GM12878 (cell line): ENCODE measurements around the gene RAP1GAP2.

Experiments used
- CTCF ChIP-seq, 3 experiments: IDR thresholded peaks in 2 of 3; conservative IDR thresholded peaks in 1 of 3; 2 replicates each; pipeline ENCODE4 v1.5.1; 2011; ENCODE audit warnings: low read depth in 3 of 3, low read length in 3 of 3, mild to moderate bottlenecking in 3 of 3, control low read depth in 2 of 3, moderate library complexity in 2 of 3, inconsistent platforms in 1 of 3, mixed read lengths in 1 of 3; ENCODE audit not compliant: control insufficient read depth in 2 of 3, insufficient read depth in 1 of 3; ENCODE audit errors: extremely low read depth in 1 of 3
- E4F1 ChIP-seq: fragments of 450-650 bp; IDR thresholded peaks from 2 replicates; pipeline ENCODE4 v1.6.1; 2018; ENCODE audit warnings: borderline replicate concordance, mild to moderate bottlenecking; ENCODE audit not compliant: partially characterized antibody
- ELK1 ChIP-seq: IDR thresholded peaks from 2 replicates; pipeline ENCODE4 v1.6.1; 2012; ENCODE audit warnings: low read depth, low read length, improper control_type of control experiment
- EP300 ChIP-seq, 2 experiments: fragments of 150-350 bp in 1 of 2; IDR thresholded peaks; 2 replicates each; pipeline ENCODE4 v1.6.1; 2011 to 2012; ENCODE audit warnings: low read depth in 2 of 2, low read length in 2 of 2, borderline replicate concordance in 1 of 2, improper control_type of control experiment in 1 of 2, inconsistent platforms in 1 of 2; ENCODE audit not compliant: control insufficient read depth in 1 of 2
- FOS ChIP-seq: IDR thresholded peaks from 3 replicates; pipeline ENCODE4 v1.6.1; 2011; ENCODE audit warnings: borderline replicate concordance; ENCODE audit not compliant: insufficient read length; ENCODE audit errors: extremely low read depth
- GATAD2B ChIP-seq: fragments of 450-650 bp; conservative IDR thresholded peaks from 2 replicates; pipeline ENCODE4 v1.6.1; 2017; ENCODE audit warnings: low read depth, mild to moderate bottlenecking, moderate library complexity
- MTA3 ChIP-seq: IDR thresholded peaks from 2 replicates; pipeline ENCODE4 v1.6.1; 2012; ENCODE audit warnings: low read length, inconsistent platforms, borderline replicate concordance
- NBN ChIP-seq: fragments of 450-650 bp; IDR thresholded peaks from 2 replicates; pipeline ENCODE4 v1.6.1; 2016
- POLR2A ChIP-seq: IDR thresholded peaks from 2 replicates; pipeline ENCODE4 v1.6.1; 2011; ENCODE audit warnings: low read depth, mild to moderate bottlenecking, low read length
- RB1 ChIP-seq: fragments of 450-650 bp; formaldehyde crosslinking; IDR thresholded peaks from 2 replicates; pipeline ENCODE4 v1.6.1; 2017; ENCODE audit warnings: mild to moderate bottlenecking, borderline replicate concordance
- SIN3A ChIP-seq: IDR thresholded peaks from 2 replicates; pipeline ENCODE4 v1.6.1; 2012; ENCODE audit warnings: low read depth, low read length, improper control_type of control experiment
- YY1 ChIP-seq: IDR thresholded peaks from 2 replicates; pipeline ENCODE4 v1.6.1; 2011; ENCODE audit warnings: low read depth, mild to moderate bottlenecking, low read length
- ZSCAN29 ChIP-seq: fragments of 450-650 bp; IDR thresholded peaks from 2 replicates; pipeline ENCODE4 v1.6.1; 2017; ENCODE audit warnings: mild to moderate bottlenecking, moderate library complexity

DNA sequence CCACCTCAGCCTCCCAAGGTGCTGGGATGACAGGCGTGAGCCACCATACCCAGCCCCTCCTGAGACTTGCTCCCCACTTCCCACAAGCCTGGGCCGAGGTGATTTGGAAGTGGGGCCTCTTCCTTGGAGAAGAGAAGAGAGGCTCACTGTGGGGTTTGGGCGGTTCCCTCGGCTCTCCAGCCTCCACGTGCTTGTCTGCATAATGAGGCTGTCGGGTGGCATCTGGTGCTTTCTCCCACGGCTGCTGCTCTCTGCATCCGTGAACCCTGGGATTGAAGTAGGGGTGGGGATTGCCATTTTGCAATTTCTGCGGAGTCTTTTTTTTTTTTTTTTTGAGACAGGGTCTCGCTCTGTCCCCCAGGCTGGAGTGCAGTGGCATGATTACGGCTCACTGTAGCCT lies 101.4 kb downstream of the RAP1GAP2 start:
- TF ChIP-seq ZSCAN29 (no peak), RB1 (no peak), CTCF (IDR thresholded peaks at IDR 0.05 in 2 of 3, conservative IDR thresholded peaks at IDR 0.05 in 1 of 3; ENCODE audit: control insufficient read depth in 2 of 3, extremely low read depth in 1 of 3, insufficient read depth in 1 of 3, low read depth in 3 of 3, low read length in 3 of 3) (no peak), POLR2A (no peak), GATAD2B (no peak), ELK1 (no peak), NBN (no peak), EP300 (IDR thresholded peaks at IDR 0.05; ENCODE audit: borderline replicate concordance in 1 of 2, control insufficient read depth in 1 of 2, low read depth in 2 of 2, low read length in 2 of 2) (no peak), SIN3A (no peak), FOS (no peak), MTA3 (no peak), E4F1 (no peak), YY1 (no peak)
